Thyroid gland (tissue), 4 donors: ENCODE data around the gene LRRC42.

Experiments used
- POLR2A ChIP-seq, 2 donors: fragments of 450-650 bp; IDR thresholded peaks; one replicate each; pipeline ENCODE4 v1.6.1; 2017; ENCODE audit warnings: antibody characterized with exemption in 2 of 2, mild to moderate bottlenecking in 2 of 2, moderate library complexity in 1 of 2
- TF ChIP-seq, protein P1 (sequence below), 6 experiments: fragments of 200-600 bp in 3 of 6; fragments of 450-650 bp in 3 of 6; sonication (generic) in 3 of 6; IDR thresholded peaks; one replicate each; pipeline ENCODE4 v1.5.1; 2016 to 2019; ENCODE audit warnings: antibody characterized with exemption in 6 of 6, mild to moderate bottlenecking in 2 of 6, inconsistent platforms in 1 of 6, moderate library complexity in 1 of 6

GRCh38 chr1:53982034-53982762 is 36.0 kb downstream of the LRRC42 start:
- TF ChIP-seq POLR2A (IDR thresholded peaks at IDR 0.05) = no peak
- TF ChIP-seq, protein P1, sequence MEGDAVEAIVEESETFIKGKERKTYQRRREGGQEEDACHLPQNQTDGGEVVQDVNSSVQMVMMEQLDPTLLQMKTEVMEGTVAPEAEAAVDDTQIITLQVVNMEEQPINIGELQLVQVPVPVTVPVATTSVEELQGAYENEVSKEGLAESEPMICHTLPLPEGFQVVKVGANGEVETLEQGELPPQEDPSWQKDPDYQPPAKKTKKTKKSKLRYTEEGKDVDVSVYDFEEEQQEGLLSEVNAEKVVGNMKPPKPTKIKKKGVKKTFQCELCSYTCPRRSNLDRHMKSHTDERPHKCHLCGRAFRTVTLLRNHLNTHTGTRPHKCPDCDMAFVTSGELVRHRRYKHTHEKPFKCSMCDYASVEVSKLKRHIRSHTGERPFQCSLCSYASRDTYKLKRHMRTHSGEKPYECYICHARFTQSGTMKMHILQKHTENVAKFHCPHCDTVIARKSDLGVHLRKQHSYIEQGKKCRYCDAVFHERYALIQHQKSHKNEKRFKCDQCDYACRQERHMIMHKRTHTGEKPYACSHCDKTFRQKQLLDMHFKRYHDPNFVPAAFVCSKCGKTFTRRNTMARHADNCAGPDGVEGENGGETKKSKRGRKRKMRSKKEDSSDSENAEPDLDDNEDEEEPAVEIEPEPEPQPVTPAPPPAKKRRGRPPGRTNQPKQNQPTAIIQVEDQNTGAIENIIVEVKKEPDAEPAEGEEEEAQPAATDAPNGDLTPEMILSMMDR (IDR thresholded peaks at IDR 0.05) = no peak
